NCI-H1417 (cell line): ENCODE data around the gene LNX1.

Source experiments
- DNase-seq, 3 experiments: peaks; one replicate each; lab custom pipeline; 2025; lab: John Stamatoyannopoulos, UW

LNX1 gene

GRCh38 chr4:53535567-53535966 is 55.7 kb downstream of the LNX1 start:
- no peak for DNase-seq

DNA sequence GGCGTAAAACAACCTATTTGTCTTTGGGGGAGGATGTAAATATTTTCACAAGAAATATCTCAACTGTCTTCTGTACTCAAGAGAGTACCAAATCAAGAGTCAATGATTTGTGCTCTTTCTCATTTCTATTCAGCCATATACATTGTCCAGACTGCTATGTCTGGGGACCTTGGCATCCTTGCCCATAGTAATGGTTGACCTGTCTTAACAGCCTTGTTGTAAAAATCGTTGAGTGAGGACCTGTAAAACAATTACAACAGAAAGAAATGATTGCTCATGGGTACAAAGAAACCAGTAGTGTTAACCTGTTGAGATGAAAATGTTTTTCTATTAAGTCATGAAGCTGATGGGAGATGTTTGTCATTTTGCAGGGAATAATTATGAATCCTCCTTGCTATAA is 56.6 kb downstream of the LNX1 start:
- no peak for DNase-seq

DNA sequence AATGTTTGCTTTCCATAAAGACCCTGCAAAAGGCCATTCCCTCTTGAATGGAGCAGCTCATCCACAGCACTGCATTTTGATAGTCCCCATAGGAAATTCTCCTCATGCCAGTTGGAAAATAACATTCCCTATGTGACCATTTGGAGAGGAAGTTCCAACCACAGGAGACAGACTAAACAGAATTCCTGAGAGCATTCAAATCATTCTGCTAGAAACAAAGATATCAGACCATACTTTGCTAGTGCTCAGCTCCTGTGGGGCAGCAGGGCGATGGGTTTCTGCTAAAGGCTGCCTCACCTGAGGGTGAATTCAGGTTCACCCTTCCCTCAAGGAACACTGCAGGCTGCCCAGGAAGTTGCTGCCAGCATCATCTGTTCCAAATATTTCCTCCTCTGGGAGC is 58.8 kb downstream of the LNX1 start:
- DNase-seq: no peak

DNA sequence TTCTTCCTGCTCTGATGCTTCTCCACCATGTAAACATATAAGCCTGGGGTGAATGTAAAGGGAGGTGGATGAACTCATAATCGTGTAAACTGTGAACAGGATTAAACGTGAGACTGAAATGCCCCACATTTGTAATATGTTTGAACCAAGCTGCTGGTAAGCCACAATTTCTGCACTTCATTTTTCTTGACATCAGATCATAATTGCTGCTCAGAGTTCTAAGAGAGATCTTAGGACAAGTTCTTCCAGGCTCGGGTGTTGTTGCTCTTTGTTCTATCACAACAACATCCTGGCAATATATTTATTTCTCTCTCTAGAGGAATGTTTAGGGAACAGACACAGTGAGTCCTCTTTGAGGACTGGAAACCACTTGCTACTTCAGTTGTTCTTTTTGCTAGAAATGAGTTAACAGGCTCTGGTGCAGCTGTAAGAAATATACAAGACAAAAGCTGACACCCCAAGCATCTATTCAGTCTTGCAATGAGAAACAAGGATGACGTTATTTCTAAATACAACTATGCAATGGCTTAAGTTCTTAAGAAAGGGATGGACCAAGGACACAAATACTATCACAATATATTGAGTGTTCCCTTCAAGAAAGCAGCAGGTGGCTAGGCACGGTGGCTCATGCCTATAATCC is 59.6 kb downstream of the LNX1 start:
- no peak for DNase-seq

DNA sequence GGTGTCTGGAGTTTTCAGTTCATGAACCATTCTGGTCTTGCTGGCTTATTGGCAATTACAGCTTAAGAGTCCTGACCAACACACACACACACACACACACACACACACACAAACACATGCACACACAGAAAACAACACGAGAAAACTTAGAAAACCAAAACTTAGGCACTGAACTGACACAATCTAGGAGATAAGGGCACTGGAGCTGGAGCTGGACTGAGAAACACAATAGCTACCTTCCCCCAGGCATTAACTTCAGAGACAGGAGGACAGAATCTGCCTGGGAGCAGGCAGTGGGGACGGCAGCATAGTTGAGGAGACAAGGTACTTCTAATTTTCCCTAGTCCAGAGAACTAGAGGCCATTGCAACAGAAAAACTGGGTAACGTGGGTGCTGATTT is 62.3 kb downstream of the LNX1 start:
- DNase-seq: no peak

DNA sequence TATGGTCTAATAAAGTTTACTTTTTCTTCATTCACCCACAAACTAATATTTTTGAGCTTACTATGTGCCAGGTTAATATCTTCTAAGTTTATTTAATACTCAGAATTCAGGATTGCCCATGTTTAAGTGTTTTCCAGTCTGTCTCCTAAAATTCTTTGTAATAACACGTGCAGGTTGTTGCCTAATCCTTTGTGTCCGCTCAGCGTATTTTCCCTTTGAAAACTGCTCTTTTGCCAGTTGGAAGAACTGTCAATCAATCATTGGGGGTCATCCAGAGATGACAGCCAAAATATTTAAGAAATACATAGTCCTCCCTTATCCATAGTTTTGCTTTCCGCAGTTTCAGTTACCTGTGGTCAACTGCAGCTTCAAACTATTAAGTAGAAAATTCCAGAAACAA is 63.4 kb downstream of the LNX1 start:
- no peak for DNase-seq

- DNase-seq: peak in 2 of 3 experiments; percentile 20 to 74
These were observed 64.0 kb downstream of the LNX1 start for GRCh38 chr4:53527326-53527725.

- DNase-seq: no peak
These were observed 69.0 kb downstream of the LNX1 start for GRCh38 chr4:53522334-53522733.

DNA sequence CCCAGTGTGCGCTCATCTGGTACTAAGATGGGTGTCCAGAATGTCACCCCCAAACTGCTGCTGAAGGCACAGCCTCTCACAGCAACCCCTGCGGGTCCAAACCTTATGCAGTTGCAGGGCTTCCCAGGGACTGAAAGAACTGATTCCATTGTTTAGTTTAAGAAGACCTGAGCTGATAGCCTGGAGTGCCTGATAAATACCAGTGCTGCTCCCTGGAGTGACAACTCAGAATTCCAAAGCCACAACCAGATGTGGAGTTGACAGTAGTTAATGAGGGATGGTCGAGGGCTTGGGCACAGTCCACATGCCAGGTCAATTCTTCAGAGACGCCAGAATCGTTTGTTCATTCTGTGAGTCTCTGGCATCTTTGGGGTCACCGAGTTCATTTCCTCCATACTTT is 71.2 kb downstream of the LNX1 start:
- DNase-seq: no peak

DNA sequence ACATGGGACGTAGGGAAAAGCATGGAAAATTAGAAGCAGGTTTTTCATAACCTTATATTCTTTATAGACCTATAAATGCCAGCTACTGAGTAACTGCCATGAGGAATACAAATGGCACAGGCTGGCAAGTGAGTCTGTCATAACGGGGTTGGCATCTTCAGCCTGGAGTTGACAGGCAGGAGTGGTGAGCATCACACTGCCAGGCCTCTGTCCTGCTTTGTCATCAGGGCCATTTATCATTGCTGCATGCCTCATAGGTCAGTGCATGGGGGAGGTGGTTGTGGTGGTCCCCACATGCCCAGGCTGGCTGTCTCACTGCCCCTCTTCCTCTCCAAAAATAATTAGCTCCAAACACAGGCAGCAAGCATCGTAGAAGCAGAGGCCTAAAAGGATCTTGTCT is 72.5 kb downstream of the LNX1 start:
- DNase-seq: no peak

DNA sequence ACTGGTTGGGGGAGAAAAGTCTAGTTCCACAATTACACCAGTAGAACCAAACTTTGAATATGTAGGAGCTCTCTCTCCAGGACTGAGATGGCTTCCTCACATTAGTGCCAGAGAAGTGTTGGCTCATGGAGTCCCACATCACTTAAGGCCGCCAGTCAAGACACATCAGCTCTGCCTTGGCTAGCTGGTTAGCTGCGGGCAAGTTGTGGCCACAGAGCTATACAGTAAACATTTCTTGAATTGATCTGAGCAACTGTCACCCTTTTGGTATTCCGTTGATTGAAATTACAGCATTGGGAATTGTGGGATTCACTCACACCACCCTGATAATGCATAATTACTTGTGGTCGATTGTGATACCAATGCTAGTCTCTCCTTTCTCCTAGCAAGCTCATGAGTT is 76.2 kb downstream of the LNX1 start:
- no peak for DNase-seq

- DNase-seq: no peak
These were observed 76.8 kb downstream of the LNX1 start for GRCh38 chr4:53514509-53514908.

GRCh38 chr4:53512608-53513007 is 78.7 kb downstream of the LNX1 start:
- no peak for DNase-seq

DNA sequence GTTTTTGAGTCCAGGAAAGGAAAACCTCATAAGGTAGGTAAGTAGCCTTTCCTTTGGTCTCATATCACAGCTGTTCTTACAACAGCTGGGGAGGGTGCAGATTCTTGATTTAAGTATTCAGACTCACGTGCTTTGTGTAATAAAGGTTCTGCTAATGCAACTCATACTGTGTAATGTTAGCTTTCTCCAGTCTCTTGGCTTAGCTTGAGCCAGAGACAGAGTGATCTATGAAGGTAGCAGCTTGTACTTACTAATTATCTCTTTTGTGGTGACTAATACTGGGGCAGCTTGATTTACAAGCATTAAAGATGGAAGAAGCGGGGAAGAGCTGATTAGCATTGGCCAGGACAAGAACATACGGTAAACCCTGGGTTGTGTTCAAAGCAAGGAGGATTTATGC is 80.3 kb downstream of the LNX1 start:
- peak in 1 of 3 experiments; percentile 51 for DNase-seq

GRCh38 chr4:53510321-53510720 is 81.0 kb downstream of the LNX1 start:
- DNase-seq: no peak

GRCh38 chr4:53508446-53508845 is 82.8 kb downstream of the LNX1 start:
- no peak for DNase-seq

GRCh38 chr4:53507671-53508286 is 83.5 kb downstream of the LNX1 start:
- DNase-seq: peak in 1 of 3 experiments; percentile 29

DNA sequence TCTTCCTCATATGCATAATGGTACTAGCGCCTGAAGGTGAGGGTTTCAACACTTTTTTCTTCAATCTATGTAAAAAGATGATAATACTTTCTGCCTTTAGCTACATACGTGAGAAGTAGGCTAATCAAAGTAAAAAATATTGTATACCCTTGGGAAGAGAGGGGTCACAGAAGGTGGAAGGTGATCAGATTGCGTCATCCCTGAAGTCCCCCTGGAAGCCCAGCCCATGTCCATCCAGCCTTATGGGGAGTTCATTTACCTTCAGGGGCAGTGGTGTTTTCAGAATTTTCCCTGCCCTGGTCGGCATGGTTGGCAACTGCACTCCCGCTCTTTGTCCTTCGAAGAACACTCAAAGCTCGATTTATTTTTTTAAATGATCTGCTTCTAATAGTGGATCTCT is 84.2 kb downstream of the LNX1 start:
- no peak for DNase-seq

- DNase-seq: peak in 1 of 3 experiments; percentile 7
These were observed 85.3 kb downstream of the LNX1 start for GRCh38 chr4:53505947-53506346.

GRCh38 chr4:53502094-53502493 is 89.2 kb downstream of the LNX1 start:
- no peak for DNase-seq

DNA sequence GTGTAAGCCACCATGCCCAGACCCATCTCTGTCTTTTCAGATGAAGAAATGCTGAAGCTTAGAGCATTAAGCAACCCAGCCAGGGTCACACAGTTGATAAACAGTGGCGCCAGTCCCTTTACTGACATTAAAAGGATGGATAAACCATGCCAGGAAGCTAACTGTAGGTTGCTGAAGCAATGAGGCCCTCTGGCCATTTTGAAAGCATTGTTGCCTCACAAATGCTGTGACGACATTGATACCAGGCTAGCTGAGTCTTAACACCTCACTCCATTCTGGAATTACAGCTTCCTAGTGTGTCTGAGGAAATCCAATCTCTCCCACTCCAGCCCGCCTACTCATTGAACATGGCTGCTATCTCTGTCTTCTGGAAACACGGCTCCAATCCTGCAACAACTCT is 89.7 kb downstream of the LNX1 start:
- no peak for DNase-seq

GRCh38 chr4:53500546-53500945 is 90.7 kb downstream of the LNX1 start:
- no peak for DNase-seq

DNA sequence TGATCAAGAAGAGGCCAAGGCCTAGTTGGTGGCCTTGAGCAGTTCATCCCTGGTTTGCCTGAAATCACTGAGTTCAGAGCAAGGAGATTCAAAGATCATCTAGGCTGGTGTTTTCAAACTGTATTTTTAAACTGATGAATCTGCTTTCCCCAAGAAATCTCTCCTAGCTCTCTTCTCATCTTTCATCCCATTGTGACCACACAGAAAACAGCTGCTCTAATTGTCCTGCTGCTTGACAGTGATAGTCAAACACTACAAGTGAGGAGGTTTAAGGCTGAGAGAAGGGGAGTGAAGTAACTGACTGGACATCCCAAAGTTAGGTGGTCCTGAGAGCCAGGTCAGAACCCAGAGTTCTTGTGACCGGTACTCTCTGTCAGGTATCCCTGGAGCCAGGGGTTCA is 91.5 kb downstream of the LNX1 start:
- no peak for DNase-seq

GRCh38 chr4:53498706-53499105 is 92.6 kb downstream of the LNX1 start:
- DNase-seq: no peak
